GM19467 (cell line): ENCODE results near the gene SLC22A3.

Source experiments
- ATAC-seq: cut with Tn5 transposase; IDR thresholded peaks from one replicate; pipeline ENCODE4 v1.9.1; 2021; ENCODE audit warnings: mild to moderate bottlenecking, moderate library complexity; ENCODE audit not compliant: unreplicated experiment

Gene SLC22A3

DNA sequence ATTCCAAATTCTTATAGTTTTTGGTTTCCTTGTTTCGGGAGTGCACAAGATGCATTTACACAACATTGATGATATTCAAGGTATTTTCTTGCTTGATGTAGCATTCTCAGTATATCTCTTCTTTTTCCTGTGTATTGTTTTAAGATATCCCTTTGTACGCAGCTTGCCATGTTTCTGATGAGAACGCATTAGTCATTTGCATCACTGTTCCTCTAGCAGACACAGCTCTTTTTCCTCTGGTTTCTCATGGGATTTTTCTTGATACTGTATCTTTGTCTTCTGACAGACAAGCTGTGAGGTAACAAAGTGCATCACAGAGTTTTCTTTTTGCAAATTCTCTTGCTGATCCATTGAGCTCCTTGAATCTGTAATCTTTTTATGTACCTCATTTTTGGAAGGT, 146.4 kb downstream of the SLC22A3 start:
- no peak for ATAC-seq

DNA sequence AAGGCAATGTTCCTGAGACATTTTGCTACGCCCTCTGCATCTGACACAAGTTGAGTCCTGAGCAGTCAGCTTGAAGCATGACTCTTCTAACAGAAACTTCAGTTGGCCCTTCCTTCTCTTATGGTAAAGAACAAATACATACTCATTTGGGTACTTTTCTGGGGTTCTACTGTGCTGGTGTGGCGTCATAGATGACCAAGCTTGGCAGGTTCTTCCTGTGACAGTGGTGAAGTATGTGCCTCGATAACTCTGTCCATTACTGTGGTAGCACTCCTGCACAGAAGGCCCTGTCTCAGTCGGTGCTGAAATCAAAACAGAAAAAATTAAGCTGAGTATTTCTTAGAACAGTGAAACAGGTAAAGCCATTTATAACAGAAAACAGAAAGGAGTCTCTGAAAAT, 152.5 kb downstream of the SLC22A3 start:
- no peak for ATAC-seq
